ENCODE data around the gene UBE2D1. TPM values are rescaled to one million over a fixed set of nuclear protein-coding genes. Genes with fewer than 3 reads are reported as not detected.

The UBE2D1 gene
- total and polyA plus RNA-seq, 2 of the 13 experiments (the other 11 are each of a cell fraction or from before 2014, with no cell fraction given): 6.2 to 13.8 TPM

GRCh38 chr10:58362027-58362789, 27.4 kb downstream of the UBE2D1 start:
- no peak for ATAC-seq
- ChIA-PET CTCF (ENCODE audit: low intra/inter-chr PET ratio, low total read pairs) (no interaction called here), POLR2A (interaction anchor here (2.1 kb wide), 1 partner anchor 23 kb away, joined by 6 read pairs; the partner anchor contains the start of gene TFAM)
- no peaks in the 10 kb centered on the region for H4K20me1 ChIP-seq (ENCODE audit: insufficient read depth, low read length)
- H3K79me2 ChIP-seq (ENCODE audit: insufficient read depth, low read length): peaks cover 1% of the 10 kb centered on the region
- no peaks in the 10 kb centered on the region for H3K27me3 ChIP-seq (ENCODE audit: control insufficient read depth in 1 of 2, insufficient read depth in 2 of 2, low read length in 2 of 2)
- TF ChIP-seq, protein P1, sequence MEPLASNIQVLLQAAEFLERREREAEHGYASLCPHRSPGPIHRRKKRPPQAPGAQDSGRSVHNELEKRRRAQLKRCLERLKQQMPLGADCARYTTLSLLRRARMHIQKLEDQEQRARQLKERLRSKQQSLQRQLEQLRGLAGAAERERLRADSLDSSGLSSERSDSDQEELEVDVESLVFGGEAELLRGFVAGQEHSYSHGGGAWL (CRISPR knock-in tag; IDR thresholded peaks at IDR 0.05): no peak
- TF ChIP-seq ZNF724P (CRISPR knock-in tag; IDR thresholded peaks at IDR 0.05; ENCODE audit: borderline replicate concordance) (no peak), HOXD1 (CRISPR knock-in tag; IDR thresholded peaks at IDR 0.05) (no peak), NBN (conservative IDR thresholded peaks at IDR 0.05) (no peak), MIXL1 (CRISPR knock-in tag; IDR thresholded peaks at IDR 0.05) (no peak), ZNF512B (CRISPR knock-in tag; IDR thresholded peaks at IDR 0.05; ENCODE audit: borderline replicate concordance) (no peak), ZNF331 (CRISPR knock-in tag; IDR thresholded peaks at IDR 0.05) (no peak), ZNF761 (CRISPR knock-in tag; conservative IDR thresholded peaks at IDR 0.05) (no peak), GATA4 (IDR thresholded peaks at IDR 0.05; ENCODE audit: borderline replicate concordance, low read depth) (no peak), ZBTB33 (CRISPR knock-in tag; IDR thresholded peaks at IDR 0.05) (no peak), PHF20 (CRISPR knock-in tag; IDR thresholded peaks at IDR 0.05) (no peak), IRF2 (CRISPR knock-in tag; IDR thresholded peaks at IDR 0.05) (no peak), CENPX (CRISPR knock-in tag; IDR thresholded peaks at IDR 0.05) (no peak), ZFP36L1 (CRISPR knock-in tag; IDR thresholded peaks at IDR 0.05) (no peak), CHCHD3 (CRISPR knock-in tag; IDR thresholded peaks at IDR 0.05) (no peak)
- TF ChIP-seq, protein P2, sequence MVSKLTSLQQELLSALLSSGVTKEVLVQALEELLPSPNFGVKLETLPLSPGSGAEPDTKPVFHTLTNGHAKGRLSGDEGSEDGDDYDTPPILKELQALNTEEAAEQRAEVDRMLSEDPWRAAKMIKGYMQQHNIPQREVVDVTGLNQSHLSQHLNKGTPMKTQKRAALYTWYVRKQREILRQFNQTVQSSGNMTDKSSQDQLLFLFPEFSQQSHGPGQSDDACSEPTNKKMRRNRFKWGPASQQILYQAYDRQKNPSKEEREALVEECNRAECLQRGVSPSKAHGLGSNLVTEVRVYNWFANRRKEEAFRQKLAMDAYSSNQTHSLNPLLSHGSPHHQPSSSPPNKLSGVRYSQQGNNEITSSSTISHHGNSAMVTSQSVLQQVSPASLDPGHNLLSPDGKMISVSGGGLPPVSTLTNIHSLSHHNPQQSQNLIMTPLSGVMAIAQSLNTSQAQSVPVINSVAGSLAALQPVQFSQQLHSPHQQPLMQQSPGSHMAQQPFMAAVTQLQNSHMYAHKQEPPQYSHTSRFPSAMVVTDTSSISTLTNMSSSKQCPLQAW (CRISPR knock-in tag; IDR thresholded peaks at IDR 0.05): no peak
- no peaks in the 10 kb centered on the region for H3K4me1 ChIP-seq (ENCODE audit: insufficient read depth, low read length)
- no peak overlapping the region for H3K9ac ChIP-seq (ENCODE audit: insufficient read depth, low read depth, low read length)
- no peak overlapping the region for H3K27ac ChIP-seq (ENCODE audit: extremely low read length, insufficient read depth, low read length)
- BruUV-seq (replicated peaks): TSS peak; percentile 26
- FAIRE-seq: no peak
- peaks cover 0 to 6% of the 10 kb centered on the region in 2 experiments; a peak in 2 of 5 replicates for H3K36me3 ChIP-seq (replicated peaks in 1 of 2; ENCODE audit: control insufficient read depth in 1 of 2, insufficient read depth in 2 of 2, low read length in 2 of 2)
- DNase-seq (ENCODE audit: low spot score): no peak
- 86% methylated on average over 1 of the region's 1 CpG for WGBS (ENCODE audit: low lambda C conversion rate)
- no peak overlapping the region for H2AFZ ChIP-seq (ENCODE audit: low read length)
- intact Hi-C loops (cut with micrococcal nuclease; ENCODE audit: unreplicated experiment): no loop called here
- H3K4me3 ChIP-seq (replicated peaks in 1 of 3; ENCODE audit: insufficient read depth in 1 of 3, low read depth in 2 of 3, low read length in 3 of 3): no peak overlapping the region
- in situ Hi-C loops (cut with HindIII; ENCODE audit: extremely low pct_ligation_motif_present, low pct_unique_long_range_greater_than_20kb): no loop called here
- no peaks in the 10 kb centered on the region for H3K9me3 ChIP-seq (ENCODE audit: low read length)
- H3K4me2 ChIP-seq (ENCODE audit: low read depth, low read length): no peak overlapping the region

Data from HepG2 (cell line).